Common myeloid progenitor, CD34-positive (primary cell): ENCODE data around the gene CPT1B.

Experiments
- CTCF ChIA-PET: fragments of 350-600 bp; sonication (Branson Sonifier 250); formaldehyde crosslinking; loops from one replicate; lab custom pipeline; 2021; ENCODE audit warnings: antibody characterized with exemption; lab: Charles Lee
- POLR2A ChIA-PET: fragments of 350-600 bp; sonication (Branson Sonifier 250); formaldehyde crosslinking; loops from one replicate; lab custom pipeline; 2021; ENCODE audit warnings: antibody characterized with exemption; lab: Charles Lee
- DNase-seq, 3 donors: peaks; one replicate each; pipeline versions ENCODE4 v3.0.0 to v3.0.0-alpha.2; 2013
- H3K27ac ChIP-seq, 2 experiments: 1 replicate in 1 of 2; 2 replicates in 1 of 2; pipeline ENCODE4 v1.7.0; 2013; ENCODE audit warnings: inconsistent platforms in 2 of 2, low read length in 2 of 2, mild to moderate bottlenecking in 2 of 2, low read depth in 1 of 2, moderate library complexity in 1 of 2; ENCODE audit not compliant: severe bottlenecking in 2 of 2, insufficient read depth in 1 of 2, poor library complexity in 1 of 2
- H3K27me3 ChIP-seq, 5 experiments: replicated peaks in 2 of 5; 1 replicate in 3 of 5; 2 replicates in 2 of 5; pipeline versions ENCODE4 v1.6.1 to v1.7.0; 2013; ENCODE audit warnings: low read length in 4 of 5, mild to moderate bottlenecking in 2 of 5, moderate library complexity in 2 of 5, inconsistent platforms in 1 of 5; ENCODE audit not compliant: insufficient read depth in 5 of 5, control insufficient read depth in 4 of 5
- H3K36me3 ChIP-seq, 4 experiments: 1 replicate in 2 of 4; 2 replicates in 2 of 4; pipeline versions ENCODE4 v1.6.1 to v1.7.0; 2013; ENCODE audit warnings: low read length in 3 of 4, control low read depth in 1 of 4, mild to moderate bottlenecking in 1 of 4; ENCODE audit not compliant: control insufficient read depth in 4 of 4, insufficient read depth in 4 of 4
- H3K4me1 ChIP-seq, 4 experiments: 1 replicate in 3 of 4; 2 replicates in 1 of 4; pipeline versions ENCODE4 v1.6.1 to v1.7.1; 2013; ENCODE audit warnings: low read length in 3 of 4, mild to moderate bottlenecking in 3 of 4, control low read depth in 1 of 4, inconsistent platforms in 1 of 4, moderate library complexity in 1 of 4; ENCODE audit not compliant: control insufficient read depth in 4 of 4, insufficient read depth in 4 of 4; ENCODE audit errors: control extremely low read depth in 1 of 4
- H3K4me3 ChIP-seq, 7 experiments: 1 replicate in 4 of 7; 2 replicates in 3 of 7; pipeline versions ENCODE4 v1.5.1 to v1.7.0; 2013; ENCODE audit warnings: mild to moderate bottlenecking in 7 of 7, low read length in 6 of 7, moderate library complexity in 6 of 7, inconsistent platforms in 2 of 7, low read depth in 2 of 7, control low read depth in 1 of 7; ENCODE audit not compliant: insufficient read depth in 4 of 7, control insufficient read depth in 1 of 7; ENCODE audit errors: extremely low read depth in 1 of 7
- H3K9me3 ChIP-seq, 5 experiments: 1 replicate in 4 of 5; 2 replicates in 1 of 5; pipeline versions ENCODE4 v1.6.1 to v1.7.1; 2013; ENCODE audit warnings: low read length in 4 of 5, mild to moderate bottlenecking in 2 of 5, inconsistent platforms in 1 of 5, low read depth in 1 of 5, moderate library complexity in 1 of 5; ENCODE audit not compliant: control insufficient read depth in 4 of 5, insufficient read depth in 2 of 5; ENCODE audit errors: control extremely low read depth in 1 of 5
- WGBS: methylation state at CpG from one replicate; pipeline ENCODE4 v1.1.5; 2013; ENCODE audit not compliant: insufficient coverage; 5-methylcytosine and 5-hydroxymethylcytosine counted together

Gene CPT1B

DNA sequence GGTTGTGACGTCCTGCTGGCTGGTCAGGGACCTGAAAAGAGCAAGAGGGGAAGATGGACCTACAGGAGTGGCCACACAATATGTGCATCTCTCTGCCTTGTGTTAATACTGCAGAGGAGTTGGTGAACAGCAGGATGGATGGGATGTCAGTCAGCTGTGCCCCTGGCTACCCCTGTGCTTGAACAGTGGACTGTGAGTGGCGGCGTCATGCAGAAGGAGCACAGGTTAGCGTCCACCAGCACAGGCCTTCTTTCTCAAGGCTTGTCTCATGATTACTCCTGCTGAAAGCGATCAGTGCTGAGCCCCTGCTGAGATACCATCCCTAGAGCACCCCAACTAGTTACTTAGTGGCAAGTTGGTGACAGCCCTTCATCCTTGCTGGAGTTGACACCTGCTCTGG, 8.2 kb upstream of the CPT1B start:
- ChIA-PET CTCF (interaction anchor here (0.9 to 1.5 kb wide), 3 partner anchors 11 to 34 kb away, joined by 3 to 5 read pairs (median 4); no protein-coding TSS in a partner anchor), POLR2A (no interaction called here)
- no peaks in the 10 kb centered on the region for H3K27me3 ChIP-seq
- peaks cover 0 to under 1% (median 0%) of the 10 kb centered on the region in 4 experiments for H3K36me3 ChIP-seq
- H3K9me3 ChIP-seq = no peaks in the 10 kb centered on the region
- H3K4me3 ChIP-seq = no peak overlapping the region
- peaks cover 0 to 22% (median 16%) of the 10 kb centered on the region in 4 experiments for H3K4me1 ChIP-seq
- DNase-seq = no peak
- WGBS = 93% methylated on average over 3 of the region's 5 CpGs
- H3K27ac ChIP-seq = no peak overlapping the region

DNA sequence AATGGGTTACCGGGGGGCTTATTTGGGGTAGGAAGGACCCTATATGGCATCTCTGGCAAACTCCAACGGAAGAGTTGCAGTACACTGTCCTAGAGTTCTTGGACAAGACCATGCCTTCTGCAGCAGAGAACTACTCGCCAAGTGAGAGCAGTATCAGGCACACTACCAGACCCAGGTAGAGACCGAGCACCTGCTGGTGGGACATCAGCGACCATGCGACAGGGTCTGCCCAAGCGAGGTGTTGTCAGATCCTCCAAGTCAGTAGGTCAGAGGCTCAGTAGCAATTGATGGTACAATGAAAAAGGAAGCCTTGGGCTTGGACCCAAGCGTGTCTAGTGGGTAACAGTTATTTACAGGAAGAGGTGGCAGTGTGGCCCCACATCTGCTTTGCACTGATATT, 7.6 kb upstream of the CPT1B start:
- Histone ChIP-seq H3K27me3 (no peaks in the 10 kb centered on the region), H3K36me3 (peaks cover 0 to 5% (median 5%) of the 10 kb centered on the region in 4 experiments), H3K4me3 (no peak overlapping the region), H3K9me3 (no peaks in the 10 kb centered on the region), H3K27ac (no peak overlapping the region), H3K4me1 (peaks cover 0 to 25% (median 19%) of the 10 kb centered on the region in 4 experiments)
- WGBS = 88% methylated on average over 8 of the region's 8 CpGs
- ChIA-PET POLR2A (no interaction called here), CTCF (no interaction called here)
- DNase-seq = no peak

DNA sequence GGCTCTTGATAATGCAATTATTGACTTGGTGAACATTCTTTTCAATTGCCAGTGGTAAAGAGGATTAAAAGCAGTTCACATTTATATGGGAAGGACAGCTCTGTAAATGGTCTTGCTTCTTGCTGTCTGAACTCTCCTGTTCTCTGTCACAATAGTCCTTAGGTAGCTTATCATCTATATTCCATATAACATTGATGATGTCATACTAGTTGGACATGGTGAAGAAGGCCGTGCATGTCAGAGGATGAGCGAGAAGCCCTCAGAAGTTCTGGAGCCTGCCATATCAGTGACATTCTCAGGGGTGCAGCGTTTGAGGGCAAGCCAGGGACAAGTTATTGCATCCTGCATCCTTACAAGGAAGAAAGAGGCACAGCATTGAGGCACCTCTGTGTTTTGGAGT, 7.0 kb upstream of the CPT1B start:
- Histone ChIP-seq H3K27ac (no peak overlapping the region), H3K27me3 (no peaks in the 10 kb centered on the region), H3K4me3 (no peak overlapping the region), H3K4me1 (peaks cover 0 to 25% (median 19%) of the 10 kb centered on the region in 4 experiments), H3K36me3 (peaks cover 0 to 8% (median 7%) of the 10 kb centered on the region in 4 experiments), H3K9me3 (no peaks in the 10 kb centered on the region)
- POLR2A ChIA-PET = no interaction called here
- WGBS = 96% methylated on average over 3 of the region's 3 CpGs
- CTCF ChIA-PET = no interaction called here
- DNase-seq = no peak

DNA sequence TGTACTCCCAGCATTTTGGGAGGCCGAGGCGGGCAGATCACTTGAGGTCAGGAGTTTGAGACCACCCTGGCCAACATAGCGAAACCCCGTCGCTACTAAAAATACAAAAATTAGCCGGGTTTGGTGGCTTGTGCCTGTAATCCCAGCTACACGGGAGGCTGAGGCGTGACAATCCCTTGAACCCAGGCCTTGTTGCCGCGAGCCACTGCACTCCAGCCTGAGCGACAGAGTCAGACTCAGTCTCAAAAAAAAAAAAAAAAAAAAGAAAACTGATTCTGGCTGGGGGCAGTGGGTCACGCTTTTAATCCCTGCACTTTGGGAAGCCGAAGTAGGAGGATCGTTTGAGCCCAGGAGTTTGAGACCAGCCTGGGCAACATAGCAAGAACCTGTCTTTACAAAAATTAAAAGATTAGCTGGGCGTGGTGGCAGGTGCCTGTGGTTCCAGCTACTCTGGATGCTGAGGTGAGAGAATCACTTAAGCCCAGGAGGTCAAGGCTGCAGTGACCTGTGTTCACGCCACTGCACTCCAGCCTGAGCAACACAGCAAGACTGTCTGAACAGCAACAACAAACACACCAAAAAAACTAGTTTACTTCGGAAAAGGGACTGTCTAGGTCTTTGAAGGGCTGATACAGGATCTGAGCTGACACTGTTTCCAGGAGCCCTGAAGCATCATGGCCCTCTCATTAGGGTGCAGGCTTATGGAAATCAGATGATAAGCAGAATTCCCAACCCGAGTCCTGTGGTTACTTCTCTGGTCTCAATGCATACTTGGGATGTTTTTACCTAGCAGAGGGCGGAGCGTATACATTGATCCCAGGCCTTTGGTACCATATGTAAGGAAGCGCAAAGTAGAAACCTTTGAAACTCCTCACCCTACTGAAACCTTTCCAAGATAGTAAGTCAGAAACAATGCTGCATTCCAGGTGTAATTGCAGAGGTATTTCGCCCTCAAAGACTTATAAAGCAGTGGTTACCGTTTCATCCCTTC, 6.2 kb upstream of the CPT1B start:
- ChIA-PET CTCF (no interaction called here), POLR2A (no interaction called here)
- H3K27ac ChIP-seq = no peak overlapping the region
- no peak for DNase-seq
- H3K36me3 ChIP-seq = peaks cover 0 to 16% (median 13%) of the 10 kb centered on the region in 4 experiments
- H3K27me3 ChIP-seq = no peaks in the 10 kb centered on the region
- WGBS = 97% methylated on average over 22 of the region's 23 CpGs
- peaks cover 0 to 25% (median 19%) of the 10 kb centered on the region in 4 experiments for H3K4me1 ChIP-seq
- H3K4me3 ChIP-seq = no peak overlapping the region
- H3K9me3 ChIP-seq = no peaks in the 10 kb centered on the region

DNA sequence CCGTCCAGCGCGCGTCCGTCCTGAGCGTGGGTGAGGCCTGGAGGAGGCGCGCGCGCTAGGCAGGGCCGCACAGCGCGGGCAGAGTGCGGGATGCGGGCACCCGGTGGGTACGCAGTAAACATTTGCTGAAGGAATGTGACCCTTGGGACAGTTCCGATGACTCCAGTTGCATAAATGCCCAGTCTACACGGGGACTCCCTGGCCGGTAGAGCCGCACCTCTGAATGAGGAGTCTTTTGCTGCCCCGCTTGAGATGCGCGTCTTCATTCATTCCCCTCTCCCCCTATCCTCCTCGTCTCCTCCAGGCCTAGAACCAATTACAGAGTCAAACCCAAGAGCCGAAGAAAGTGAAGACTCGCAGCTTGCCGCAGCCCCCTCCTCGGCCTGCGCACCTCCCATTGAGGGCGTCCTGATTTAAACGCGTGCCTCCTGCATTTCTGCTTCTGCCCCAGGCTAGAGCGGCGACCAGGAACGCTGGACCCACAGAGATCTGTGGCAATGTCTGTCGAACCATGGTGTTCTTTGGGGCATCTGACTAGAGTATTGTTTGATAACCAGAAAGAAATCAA, 5.2 kb upstream of the CPT1B start:
- H3K27ac ChIP-seq = peak overlapping the region in 1 of 2 experiments; percentile 50
- H3K4me3 ChIP-seq = peak overlapping the region; percentile 42 to 84 (median 79)
- H3K9me3 ChIP-seq = no peaks in the 10 kb centered on the region
- H3K4me1 ChIP-seq = peaks cover 0 to 31% (median 20%) of the 10 kb centered on the region in 4 experiments
- H3K36me3 ChIP-seq = peaks cover 0 to 26% (median 17%) of the 10 kb centered on the region in 4 experiments
- ChIA-PET CTCF (interaction anchor here (1.9 kb wide), 1 partner anchor 21 kb away, joined by 4 read pairs; the partner anchor contains the start of gene SYCE3), POLR2A (interaction anchor here (1.4 to 1.6 kb wide), 3 partner anchors 21 to 88 kb away, joined by 3 to 8 read pairs (median 7); partner anchors contain the start of gene SYCE3)
- WGBS = 11% methylated on average over 36 of the region's 37 CpGs
- DNase-seq = no peak
- H3K27me3 ChIP-seq = peaks cover 0 to 3% (median 0%) of the 10 kb centered on the region in 5 experiments

DNA sequence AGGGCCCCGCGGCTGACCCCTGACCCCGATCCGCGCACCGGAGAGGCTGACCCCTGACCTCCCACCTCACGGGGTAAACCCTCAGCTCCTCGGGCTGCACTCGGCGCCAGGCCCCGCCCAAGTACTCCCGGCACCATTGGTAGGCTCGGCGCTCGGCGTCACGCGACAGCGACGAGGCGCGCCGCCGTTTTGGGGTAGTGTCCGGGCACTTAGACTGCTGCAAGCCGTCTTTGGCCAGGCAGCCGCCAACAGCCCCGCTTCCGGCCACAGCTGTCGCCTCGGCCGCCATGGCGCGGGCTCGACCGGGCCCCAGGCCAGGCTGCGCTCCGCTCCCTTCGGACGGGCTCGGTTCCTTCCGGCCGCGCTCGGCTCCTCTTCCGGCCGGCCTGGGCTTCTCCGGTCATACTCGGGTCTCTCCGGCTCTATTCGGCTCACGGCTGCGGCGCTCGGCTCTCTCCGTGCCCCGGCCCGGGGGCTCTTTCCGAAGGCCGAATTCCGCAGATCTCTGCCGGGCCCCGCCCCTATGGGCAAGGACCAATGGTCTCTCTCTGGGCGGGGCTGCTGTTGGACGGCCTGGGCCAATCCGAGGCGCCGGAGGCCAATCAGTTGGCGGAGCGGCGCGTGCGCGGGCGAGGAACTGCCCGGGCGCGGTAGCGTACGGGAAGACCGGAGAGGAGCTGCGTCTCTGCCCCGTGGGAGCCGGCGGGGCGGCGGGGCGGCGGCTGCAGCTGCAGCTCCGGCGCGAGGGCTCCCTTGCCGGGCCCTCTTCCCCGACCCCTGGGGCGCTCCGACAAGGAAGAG, 4.5 kb upstream of the CPT1B start, which contains the start of gene CHKB:
Gene CHKB (minus strand): TSS at position 357 of the 801 bp plus-strand sequence. CDS start 68 bp downstream, at position 289.
- H3K4me1 ChIP-seq = peaks cover 0 to 37% (median 23%) of the 10 kb centered on the region in 4 experiments
- H3K27me3 ChIP-seq = peaks cover 0 to 3% (median 0%) of the 10 kb centered on the region in 5 experiments
- peak within 1 kb of the TSS; percentile 88 to 92 for H3K27ac ChIP-seq
- ChIA-PET POLR2A (interaction anchor here (1.0 to 1.6 kb wide), 4 partner anchors 13 to 89 kb away, joined by 3 to 8 read pairs (median 5); partner anchors contain the start of gene SYCE3), CTCF (interaction anchor here (1.3 to 1.9 kb wide), 3 partner anchors 9 to 20 kb away, joined by 3 to 4 read pairs (median 4); partner anchors contain the start of gene SYCE3)
- DNase-seq = peak; percentile 95 to 98 (median 98)
- peaks cover 0 to 27% (median 17%) of the 10 kb centered on the region in 4 experiments for H3K36me3 ChIP-seq
- no peaks in the 10 kb centered on the region for H3K9me3 ChIP-seq
- H3K4me3 ChIP-seq = peak within 1 kb of the TSS; percentile 63 to 84 (median 79)
- 0% methylated on average over 85 of the region's 96 CpGs for WGBS
